Mammary epithelial cell (primary cell): ENCODE results near the gene PABPN1L.

Source experiments
- EZH2 ChIP-seq: IDR thresholded peaks from 2 replicates; pipeline ENCODE4 v1.6.1; 2012; ENCODE audit warnings: low read length, inconsistent platforms, borderline replicate concordance
- TF ChIP-seq, protein P1 (sequence below), 2 donors: IDR thresholded peaks in 1 of 2; conservative IDR thresholded peaks in 1 of 2; 2 replicates each; pipeline ENCODE4 v1.5.1; 2011 to 2012; ENCODE audit warnings: inconsistent platforms in 2 of 2, low read length in 2 of 2, mild to moderate bottlenecking in 2 of 2, control low read depth in 1 of 2, low read depth in 1 of 2; ENCODE audit not compliant: insufficient read depth in 1 of 2; ENCODE audit errors: extremely low read depth in 1 of 2

GRCh38 chr16:88894681-88895300 is 28.3 kb upstream of the PABPN1L start:
- no peak for TF ChIP-seq EZH2
- TF ChIP-seq, protein P1, sequence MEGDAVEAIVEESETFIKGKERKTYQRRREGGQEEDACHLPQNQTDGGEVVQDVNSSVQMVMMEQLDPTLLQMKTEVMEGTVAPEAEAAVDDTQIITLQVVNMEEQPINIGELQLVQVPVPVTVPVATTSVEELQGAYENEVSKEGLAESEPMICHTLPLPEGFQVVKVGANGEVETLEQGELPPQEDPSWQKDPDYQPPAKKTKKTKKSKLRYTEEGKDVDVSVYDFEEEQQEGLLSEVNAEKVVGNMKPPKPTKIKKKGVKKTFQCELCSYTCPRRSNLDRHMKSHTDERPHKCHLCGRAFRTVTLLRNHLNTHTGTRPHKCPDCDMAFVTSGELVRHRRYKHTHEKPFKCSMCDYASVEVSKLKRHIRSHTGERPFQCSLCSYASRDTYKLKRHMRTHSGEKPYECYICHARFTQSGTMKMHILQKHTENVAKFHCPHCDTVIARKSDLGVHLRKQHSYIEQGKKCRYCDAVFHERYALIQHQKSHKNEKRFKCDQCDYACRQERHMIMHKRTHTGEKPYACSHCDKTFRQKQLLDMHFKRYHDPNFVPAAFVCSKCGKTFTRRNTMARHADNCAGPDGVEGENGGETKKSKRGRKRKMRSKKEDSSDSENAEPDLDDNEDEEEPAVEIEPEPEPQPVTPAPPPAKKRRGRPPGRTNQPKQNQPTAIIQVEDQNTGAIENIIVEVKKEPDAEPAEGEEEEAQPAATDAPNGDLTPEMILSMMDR (conservative IDR thresholded peaks at IDR 0.05 in 1 of 2, IDR thresholded peaks at IDR 0.05 in 1 of 2; ENCODE audit: extremely low read depth in 1 of 2, insufficient read depth in 1 of 2, low read depth in 1 of 2, low read length in 2 of 2) = no peak
